ENCODE data around the gene NKIRAS1. TPM values are rescaled to one million over a fixed set of nuclear protein-coding genes. Genes with fewer than 3 reads are reported as not detected.

Gene NKIRAS1
- total RNA-seq, 1 donor from 2014 or later = 30.9 TPM

- no peaks in the 10 kb centered on the region for H3K36me3 ChIP-seq
- peaks cover 1% of the 10 kb centered on the region for H3K9me3 Mint-ChIP-seq
- peaks cover 3% of the 10 kb centered on the region for H3K36me3 Mint-ChIP-seq
- peak overlapping the region; percentile 21 for H2AFZ ChIP-seq (replicated peaks)
- H3K9ac ChIP-seq = peak overlapping the region; percentile 76
- H3F3A ChIP-seq (ENCODE audit: low read depth) = peaks cover 34% of the 10 kb centered on the region
- peak overlapping the region; percentile 90 for H3K4me3 Mint-ChIP-seq
- H4K20me1 ChIP-seq (ENCODE audit: low read depth) = no peaks in the 10 kb centered on the region
- peak overlapping the region; percentile 100 for H3K27ac ChIP-seq
- H3K4me1 ChIP-seq = peaks cover 22% of the 10 kb centered on the region
- H3K4me3 ChIP-seq = peak overlapping the region; percentile 77
- TF ChIP-seq CTCF (IDR thresholded peaks at IDR 0.05) (no peak), EZH2phosphoT487 (IDR thresholded peaks at IDR 0.05) (no peak), EZH2 (IDR thresholded peaks at IDR 0.05) (no peak)
- peaks cover 12% of the 10 kb centered on the region for H3K27me3 Mint-ChIP-seq (ENCODE audit: insufficient read depth, low read depth)
- peaks cover 30% of the 10 kb centered on the region for H3K79me2 ChIP-seq (ENCODE audit: low read depth)
- peaks cover 24% of the 10 kb centered on the region for H3K4me1 Mint-ChIP-seq
- peak overlapping the region; percentile 98 for H3K4me2 ChIP-seq
- peak overlapping the region; percentile 95 for H3K27ac Mint-ChIP-seq
- H3K9me3 ChIP-seq (ENCODE audit: low read depth) = no peaks in the 10 kb centered on the region
- no peak for DNase-seq (ENCODE audit: low spot score)
- no peaks in the 10 kb centered on the region for H3K27me3 ChIP-seq
Measured at GRCh38 chr3:23944007-23944783, 27.4 kb upstream of the NKIRAS1 start.

GRCh38 chr3:23942546-23942945, 25.8 kb upstream of the NKIRAS1 start:
- Mint-ChIP-seq H3K36me3 (no peaks in the 10 kb centered on the region), H3K27me3 (ENCODE audit: insufficient read depth, low read depth) (peaks cover 14% of the 10 kb centered on the region), H3K9me3 (peaks cover 4% of the 10 kb centered on the region), H3K4me1 (peaks cover 20% of the 10 kb centered on the region), H3K27ac (no peak overlapping the region), H3K4me3 (no peak overlapping the region)
- Histone ChIP-seq H3K4me1 (peaks cover 19% of the 10 kb centered on the region), H3K4me3 (no peak overlapping the region), H3F3A (ENCODE audit: low read depth) (peaks cover 32% of the 10 kb centered on the region), H3K27me3 (no peaks in the 10 kb centered on the region), H4K20me1 (ENCODE audit: low read depth) (no peaks in the 10 kb centered on the region), H3K79me2 (ENCODE audit: low read depth) (peaks cover 14% of the 10 kb centered on the region), H3K9me3 (ENCODE audit: low read depth) (no peaks in the 10 kb centered on the region), H3K27ac (no peak overlapping the region), H3K9ac (no peak overlapping the region), H3K36me3 (no peaks in the 10 kb centered on the region), H2AFZ (replicated peaks) (no peak overlapping the region), H3K4me2 (no peak overlapping the region)
- TF ChIP-seq CTCF (IDR thresholded peaks at IDR 0.05) = no peak
- TF ChIP-seq EZH2 (IDR thresholded peaks at IDR 0.05) = no peak
- TF ChIP-seq EZH2phosphoT487 (IDR thresholded peaks at IDR 0.05) = no peak
- no peak for DNase-seq (ENCODE audit: low spot score)

- Histone ChIP-seq H3K9ac (no peak overlapping the region), H3K27ac (no peak overlapping the region), H2AFZ (replicated peaks) (no peak overlapping the region), H3K27me3 (no peaks in the 10 kb centered on the region), H3F3A (ENCODE audit: low read depth) (peaks cover 20% of the 10 kb centered on the region), H3K79me2 (ENCODE audit: low read depth) (peaks cover 3% of the 10 kb centered on the region), H3K36me3 (no peaks in the 10 kb centered on the region), H3K4me1 (peaks cover 9% of the 10 kb centered on the region), H3K4me2 (no peak overlapping the region), H3K4me3 (no peak overlapping the region), H4K20me1 (ENCODE audit: low read depth) (no peaks in the 10 kb centered on the region), H3K9me3 (ENCODE audit: low read depth) (no peaks in the 10 kb centered on the region)
- no peak overlapping the region for H3K27ac Mint-ChIP-seq
- H3K27me3 Mint-ChIP-seq (ENCODE audit: insufficient read depth, low read depth) = peaks cover 14% of the 10 kb centered on the region
- peaks cover 4% of the 10 kb centered on the region for H3K9me3 Mint-ChIP-seq
- TF ChIP-seq EZH2phosphoT487 (IDR thresholded peaks at IDR 0.05) (no peak), EZH2 (IDR thresholded peaks at IDR 0.05) (no peak), CTCF (IDR thresholded peaks at IDR 0.05) (no peak)
- no peaks in the 10 kb centered on the region for H3K36me3 Mint-ChIP-seq
- peaks cover 18% of the 10 kb centered on the region for H3K4me1 Mint-ChIP-seq
- no peak for DNase-seq (ENCODE audit: low spot score)
- no peak overlapping the region for H3K4me3 Mint-ChIP-seq
Measured at GRCh38 chr3:23941440-23941839, 24.6 kb upstream of the NKIRAS1 start.

Data from neural progenitor cell (in vitro differentiated cells).